Choroid plexus epithelial cell (primary cell): ENCODE measurements around the gene PREX1.

Source experiments
- DNase-seq: peaks from one replicate; pipeline ENCODE4 v3.0.0-alpha.2; 2010; ENCODE audit warnings: low read depth
- H3K4me3 ChIP-seq: 2 replicates; pipeline ENCODE4 v1.5.1; 2011; ENCODE audit warnings: low read depth, mild to moderate bottlenecking, control low read depth, low read length, moderate library complexity
- TF ChIP-seq, protein P1 (sequence below): conservative IDR thresholded peaks from 2 replicates; pipeline ENCODE4 v1.5.1; 2011; ENCODE audit warnings: low read depth, mild to moderate bottlenecking, control low read depth, inconsistent platforms, low read length, moderate library complexity

Gene PREX1

GRCh38 chr20:48864254-48864653 lies 36.5 kb upstream of the PREX1 start:
- DNase-seq, result no peak
- H3K4me3 ChIP-seq, result no peak overlapping the region
- TF ChIP-seq, protein P1, sequence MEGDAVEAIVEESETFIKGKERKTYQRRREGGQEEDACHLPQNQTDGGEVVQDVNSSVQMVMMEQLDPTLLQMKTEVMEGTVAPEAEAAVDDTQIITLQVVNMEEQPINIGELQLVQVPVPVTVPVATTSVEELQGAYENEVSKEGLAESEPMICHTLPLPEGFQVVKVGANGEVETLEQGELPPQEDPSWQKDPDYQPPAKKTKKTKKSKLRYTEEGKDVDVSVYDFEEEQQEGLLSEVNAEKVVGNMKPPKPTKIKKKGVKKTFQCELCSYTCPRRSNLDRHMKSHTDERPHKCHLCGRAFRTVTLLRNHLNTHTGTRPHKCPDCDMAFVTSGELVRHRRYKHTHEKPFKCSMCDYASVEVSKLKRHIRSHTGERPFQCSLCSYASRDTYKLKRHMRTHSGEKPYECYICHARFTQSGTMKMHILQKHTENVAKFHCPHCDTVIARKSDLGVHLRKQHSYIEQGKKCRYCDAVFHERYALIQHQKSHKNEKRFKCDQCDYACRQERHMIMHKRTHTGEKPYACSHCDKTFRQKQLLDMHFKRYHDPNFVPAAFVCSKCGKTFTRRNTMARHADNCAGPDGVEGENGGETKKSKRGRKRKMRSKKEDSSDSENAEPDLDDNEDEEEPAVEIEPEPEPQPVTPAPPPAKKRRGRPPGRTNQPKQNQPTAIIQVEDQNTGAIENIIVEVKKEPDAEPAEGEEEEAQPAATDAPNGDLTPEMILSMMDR, result no peak

DNA sequence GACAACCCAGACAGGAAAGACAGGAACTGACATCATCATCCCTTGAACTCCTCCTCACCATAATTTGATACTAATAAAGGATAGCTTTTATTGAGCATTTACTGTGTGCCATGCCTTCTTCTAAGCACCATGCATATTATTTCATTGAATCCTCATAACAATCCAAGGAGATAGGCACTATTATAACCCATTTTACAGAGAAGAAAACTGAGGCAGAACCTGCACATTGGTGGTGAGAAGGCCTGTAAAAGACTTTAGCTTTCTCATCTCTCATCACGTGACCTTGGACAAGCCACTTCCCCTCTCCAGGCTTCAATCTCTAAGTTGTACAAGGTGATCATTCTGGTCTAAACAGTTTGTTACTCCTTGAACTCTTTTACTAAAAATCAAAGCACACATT lies 34.5 kb upstream of the PREX1 start:
- no peak overlapping the region for H3K4me3 ChIP-seq
- DNase-seq, result no peak
- TF ChIP-seq, protein P1, result no peak

GRCh38 chr20:48861444-48861843 lies 33.6 kb upstream of the PREX1 start:
- no peak overlapping the region for H3K4me3 ChIP-seq
- no peak for DNase-seq
- TF ChIP-seq, protein P1, result no peak

DNA sequence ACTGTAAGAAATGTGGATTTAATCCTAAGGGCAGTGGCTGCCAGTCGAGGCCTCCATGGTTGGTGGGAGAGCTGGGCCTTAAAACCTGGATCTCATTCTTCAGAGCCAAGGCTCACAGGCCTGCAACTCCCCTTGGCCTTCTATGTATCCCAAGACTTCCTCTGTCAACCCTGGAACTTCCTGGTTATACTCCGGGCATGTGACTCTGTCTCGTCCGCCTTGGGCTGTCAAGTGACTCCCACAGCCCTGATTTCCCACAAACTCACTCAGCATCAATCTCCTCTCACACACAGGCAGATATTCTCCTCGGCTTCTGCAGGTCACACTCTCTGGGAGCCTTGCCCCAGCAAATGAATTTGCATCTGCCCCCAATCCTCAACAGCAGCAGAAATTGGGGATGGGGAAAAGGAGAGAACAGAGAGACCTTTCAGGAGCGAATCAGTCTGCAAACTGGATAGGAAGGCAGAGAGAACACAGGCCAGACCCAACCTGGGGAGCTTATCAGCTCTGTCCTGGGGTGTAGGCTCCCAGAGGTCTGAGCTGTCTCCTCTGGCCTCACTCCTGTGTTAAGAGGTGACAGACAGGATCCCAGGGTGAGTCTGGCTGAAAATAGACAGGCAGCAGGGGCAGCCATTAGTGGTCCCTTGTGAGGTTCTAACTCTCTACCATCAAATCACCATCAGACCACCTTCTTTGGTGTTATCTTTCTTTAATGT lies 30.4 kb upstream of the PREX1 start:
- DNase-seq, result no peak
- H3K4me3 ChIP-seq, result no peak overlapping the region
- TF ChIP-seq, protein P1, result no peak

DNA sequence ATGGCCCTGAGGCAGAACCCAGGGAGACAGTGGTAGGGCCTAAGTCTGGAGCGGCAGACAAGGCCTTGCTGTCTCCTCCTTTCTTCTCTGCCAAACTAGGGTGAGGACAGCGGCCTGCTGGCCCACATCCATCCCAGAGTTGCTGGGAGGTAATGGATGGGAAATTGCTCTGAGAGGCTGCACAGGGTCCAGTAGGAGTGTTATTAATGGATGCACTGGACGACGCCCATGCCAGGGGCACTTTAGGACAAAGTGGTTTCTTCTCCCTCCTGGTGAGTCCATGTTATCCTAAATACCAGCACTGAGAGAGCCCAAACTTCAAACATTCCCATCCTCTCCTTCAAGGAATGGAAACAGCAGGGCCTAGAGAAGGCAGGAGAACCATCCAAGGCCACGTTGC lies 28.3 kb upstream of the PREX1 start:
- DNase-seq, result no peak
- TF ChIP-seq, protein P1, result no peak
- no peak overlapping the region for H3K4me3 ChIP-seq

DNA sequence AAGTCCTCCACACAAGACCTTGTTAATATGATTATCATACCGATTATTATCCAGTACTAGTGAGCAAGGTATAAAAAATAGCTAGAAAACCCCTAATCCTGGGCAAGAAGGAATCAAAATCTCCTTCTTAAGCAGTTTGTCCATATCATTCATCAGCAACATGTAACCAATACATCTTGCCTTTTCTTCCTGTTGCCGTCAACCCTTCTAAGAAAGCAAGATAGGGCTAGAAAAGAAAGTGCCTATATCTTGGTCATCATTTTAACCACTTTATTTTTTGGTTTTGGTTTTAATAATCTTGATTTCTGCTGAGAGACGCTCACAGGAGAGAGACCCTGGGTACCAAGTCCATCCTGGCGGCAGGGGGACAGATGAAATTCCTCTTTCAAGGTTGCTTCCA lies 27.2 kb upstream of the PREX1 start:
- H3K4me3 ChIP-seq, result no peak overlapping the region
- TF ChIP-seq, protein P1, result no peak
- no peak for DNase-seq

- TF ChIP-seq, protein P1, result no peak
- H3K4me3 ChIP-seq, result no peak overlapping the region
- DNase-seq, result no peak
These were observed 24.8 kb upstream of the PREX1 start for GRCh38 chr20:48852609-48853008.
